Body of pancreas (tissue), 4 donors: Measurements from ENCODE around the gene SAMD3.

Experiments used
- POLR2A ChIP-seq, 3 donors: fragments of 450-650 bp; IDR thresholded peaks; one replicate each; pipeline ENCODE4 v1.6.1; 2016; ENCODE audit warnings: antibody characterized with exemption in 3 of 3, mild to moderate bottlenecking in 2 of 3
- TF ChIP-seq, protein P1 (sequence below), 7 experiments: fragments of 450-650 bp in 4 of 7; fragments of 200-600 bp in 3 of 7; sonication (generic) in 3 of 7; IDR thresholded peaks; one replicate each; pipeline ENCODE4 v1.5.1; 2016 to 2019; ENCODE audit warnings: antibody characterized with exemption in 7 of 7

GRCh38 chr6:130240232-130240631 lies 17.5 kb upstream of the SAMD3 start:
- no peak for TF ChIP-seq POLR2A (IDR thresholded peaks at IDR 0.05)
- TF ChIP-seq, protein P1, sequence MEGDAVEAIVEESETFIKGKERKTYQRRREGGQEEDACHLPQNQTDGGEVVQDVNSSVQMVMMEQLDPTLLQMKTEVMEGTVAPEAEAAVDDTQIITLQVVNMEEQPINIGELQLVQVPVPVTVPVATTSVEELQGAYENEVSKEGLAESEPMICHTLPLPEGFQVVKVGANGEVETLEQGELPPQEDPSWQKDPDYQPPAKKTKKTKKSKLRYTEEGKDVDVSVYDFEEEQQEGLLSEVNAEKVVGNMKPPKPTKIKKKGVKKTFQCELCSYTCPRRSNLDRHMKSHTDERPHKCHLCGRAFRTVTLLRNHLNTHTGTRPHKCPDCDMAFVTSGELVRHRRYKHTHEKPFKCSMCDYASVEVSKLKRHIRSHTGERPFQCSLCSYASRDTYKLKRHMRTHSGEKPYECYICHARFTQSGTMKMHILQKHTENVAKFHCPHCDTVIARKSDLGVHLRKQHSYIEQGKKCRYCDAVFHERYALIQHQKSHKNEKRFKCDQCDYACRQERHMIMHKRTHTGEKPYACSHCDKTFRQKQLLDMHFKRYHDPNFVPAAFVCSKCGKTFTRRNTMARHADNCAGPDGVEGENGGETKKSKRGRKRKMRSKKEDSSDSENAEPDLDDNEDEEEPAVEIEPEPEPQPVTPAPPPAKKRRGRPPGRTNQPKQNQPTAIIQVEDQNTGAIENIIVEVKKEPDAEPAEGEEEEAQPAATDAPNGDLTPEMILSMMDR (IDR thresholded peaks at IDR 0.05): no peak
